ENCODE results near the gene POT1.

The POT1 gene

DNA sequence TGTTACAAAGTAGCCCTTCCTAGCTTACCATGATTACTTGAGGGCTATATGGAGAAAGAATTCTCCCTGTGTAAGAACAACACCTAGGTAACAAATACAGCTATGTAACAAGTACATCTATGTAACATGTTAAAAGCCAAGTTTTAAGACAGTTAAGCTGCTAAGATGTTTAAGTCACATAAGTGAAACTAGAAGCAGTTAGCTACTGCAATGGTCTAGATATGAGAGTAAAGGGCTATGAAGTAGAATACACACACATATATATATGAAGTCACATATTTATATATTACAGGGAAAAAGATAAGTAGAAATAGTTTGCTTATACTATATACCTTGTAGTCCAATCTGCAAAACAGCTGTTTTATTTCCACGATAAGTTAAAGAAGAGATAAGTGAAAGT, 14.4 kb downstream of the POT1 start:
- no peak for DNase-seq (ENCODE audit: low read depth)
- H3K4me3 ChIP-seq (ENCODE audit: low read depth, low read length): no peak overlapping the region
- TF ChIP-seq, protein P1, sequence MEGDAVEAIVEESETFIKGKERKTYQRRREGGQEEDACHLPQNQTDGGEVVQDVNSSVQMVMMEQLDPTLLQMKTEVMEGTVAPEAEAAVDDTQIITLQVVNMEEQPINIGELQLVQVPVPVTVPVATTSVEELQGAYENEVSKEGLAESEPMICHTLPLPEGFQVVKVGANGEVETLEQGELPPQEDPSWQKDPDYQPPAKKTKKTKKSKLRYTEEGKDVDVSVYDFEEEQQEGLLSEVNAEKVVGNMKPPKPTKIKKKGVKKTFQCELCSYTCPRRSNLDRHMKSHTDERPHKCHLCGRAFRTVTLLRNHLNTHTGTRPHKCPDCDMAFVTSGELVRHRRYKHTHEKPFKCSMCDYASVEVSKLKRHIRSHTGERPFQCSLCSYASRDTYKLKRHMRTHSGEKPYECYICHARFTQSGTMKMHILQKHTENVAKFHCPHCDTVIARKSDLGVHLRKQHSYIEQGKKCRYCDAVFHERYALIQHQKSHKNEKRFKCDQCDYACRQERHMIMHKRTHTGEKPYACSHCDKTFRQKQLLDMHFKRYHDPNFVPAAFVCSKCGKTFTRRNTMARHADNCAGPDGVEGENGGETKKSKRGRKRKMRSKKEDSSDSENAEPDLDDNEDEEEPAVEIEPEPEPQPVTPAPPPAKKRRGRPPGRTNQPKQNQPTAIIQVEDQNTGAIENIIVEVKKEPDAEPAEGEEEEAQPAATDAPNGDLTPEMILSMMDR (IDR thresholded peaks at IDR 0.05; ENCODE audit: insufficient read depth, low read depth, low read length, missing control alignments): no peak

DNA sequence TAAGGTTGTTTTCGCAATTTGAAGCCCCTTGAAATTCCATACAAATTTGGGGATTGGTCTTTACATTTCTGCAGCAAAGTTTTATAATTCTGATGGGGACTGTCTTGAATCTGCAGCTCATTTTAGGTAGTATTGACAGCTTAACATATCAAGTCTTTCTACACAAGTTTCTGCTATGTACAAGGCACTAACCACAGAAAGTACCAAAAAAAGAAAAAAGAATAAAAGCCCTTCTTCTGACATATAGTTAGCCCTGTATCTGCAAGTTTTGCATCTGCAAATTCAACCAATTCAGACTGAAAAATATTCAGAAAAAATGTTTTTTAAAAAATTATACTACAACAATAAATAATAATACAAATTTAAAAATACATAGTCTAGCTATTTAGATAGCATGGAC, 15.3 kb downstream of the POT1 start:
- DNase-seq (ENCODE audit: low read depth): no peak
- TF ChIP-seq, protein P1 (IDR thresholded peaks at IDR 0.05; ENCODE audit: insufficient read depth, low read depth, low read length, missing control alignments): no peak
- no peak overlapping the region for H3K4me3 ChIP-seq (ENCODE audit: low read depth, low read length)

DNA sequence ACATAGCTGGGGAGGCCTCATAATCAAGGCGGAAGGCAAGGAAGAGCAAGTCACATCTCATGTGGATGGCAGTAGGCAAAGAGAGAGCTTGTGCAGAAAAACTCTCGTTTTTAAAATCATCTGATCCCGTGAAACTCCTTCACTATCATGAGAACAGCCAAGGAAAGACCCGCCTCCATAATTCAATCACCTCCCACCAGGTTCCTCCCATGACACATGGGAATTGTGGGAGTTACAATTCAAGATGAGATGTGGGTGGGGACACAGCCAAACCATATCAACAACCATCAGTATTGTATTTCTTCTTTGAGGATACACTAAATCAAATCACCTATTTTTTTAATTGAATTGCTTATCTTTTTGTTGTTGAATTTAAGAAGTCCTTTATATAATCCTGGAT, 16.7 kb downstream of the POT1 start:
- TF ChIP-seq, protein P1 (IDR thresholded peaks at IDR 0.05; ENCODE audit: insufficient read depth, low read depth, low read length, missing control alignments): no peak
- no peak for DNase-seq (ENCODE audit: low read depth)

DNA sequence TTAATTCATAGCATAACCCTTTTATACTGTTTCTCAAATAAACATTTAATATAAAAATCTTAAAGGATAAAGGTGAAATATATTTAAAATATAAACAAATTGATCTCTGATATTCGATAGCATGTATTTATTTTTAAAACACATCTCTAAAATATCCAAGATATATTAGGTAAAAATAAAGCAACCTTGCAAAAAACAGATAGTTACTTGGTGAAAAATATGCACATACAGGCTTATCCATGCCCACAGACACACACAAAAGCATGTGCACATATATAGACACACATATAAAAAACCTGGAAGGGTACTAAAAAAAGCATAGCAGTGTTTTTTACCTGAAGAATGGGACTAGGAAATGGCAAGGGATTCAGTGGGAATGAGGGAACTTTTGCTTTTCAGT, 19.8 kb downstream of the POT1 start:
- DNase-seq (ENCODE audit: low read depth): no peak
- H3K4me3 ChIP-seq (ENCODE audit: low read depth, low read length): no peak overlapping the region
- TF ChIP-seq, protein P1 (IDR thresholded peaks at IDR 0.05; ENCODE audit: insufficient read depth, low read depth, low read length, missing control alignments): no peak

More for the DNA sequence above, 16.7 kb downstream of the POT1 start:
- no peak overlapping the region for H3K4me3 ChIP-seq (ENCODE audit: low read depth, low read length)

DNA sequence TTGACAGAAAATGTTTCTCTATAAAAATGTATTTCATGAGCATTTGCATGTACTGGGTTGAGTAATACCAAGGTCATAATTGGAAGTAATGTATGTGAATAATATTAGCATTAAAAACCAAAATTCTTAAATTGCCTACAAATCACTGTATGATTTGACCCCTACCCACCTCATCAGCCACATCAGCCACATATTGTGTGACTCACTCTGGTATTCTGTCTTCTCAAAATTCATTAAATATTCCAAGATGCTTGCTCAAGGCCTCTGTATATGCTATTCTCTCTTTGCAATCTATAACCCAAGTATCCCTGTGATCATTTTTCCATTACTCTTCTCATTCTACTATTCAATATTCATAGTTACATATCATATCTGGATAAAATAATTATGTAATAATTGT, 21.4 kb downstream of the POT1 start:
- DNase-seq (ENCODE audit: low read depth): no peak
- no peak overlapping the region for H3K4me3 ChIP-seq (ENCODE audit: low read depth, low read length)
- TF ChIP-seq, protein P1 (IDR thresholded peaks at IDR 0.05; ENCODE audit: insufficient read depth, low read depth, low read length, missing control alignments): no peak

DNA sequence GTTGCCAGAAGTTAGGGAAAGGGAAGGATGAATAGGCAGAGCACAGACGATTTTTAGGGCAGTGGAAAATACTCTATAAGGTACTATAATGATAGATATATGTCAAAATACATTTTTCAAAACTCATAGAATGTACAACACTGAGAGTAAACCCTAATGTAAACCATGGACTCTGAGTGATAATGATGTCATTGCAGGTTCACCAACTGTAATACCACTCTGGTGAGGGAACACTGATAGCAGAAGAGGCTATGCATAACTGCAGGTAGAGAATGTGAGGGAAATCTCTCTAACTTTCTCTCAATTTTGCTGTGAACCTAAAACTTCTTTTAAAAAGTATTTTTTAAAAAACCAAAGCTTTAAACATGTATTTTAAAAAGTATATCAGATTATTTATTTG, 22.1 kb downstream of the POT1 start:
- H3K4me3 ChIP-seq (ENCODE audit: low read depth, low read length): no peak overlapping the region
- DNase-seq (ENCODE audit: low read depth): no peak
- TF ChIP-seq, protein P1 (IDR thresholded peaks at IDR 0.05; ENCODE audit: insufficient read depth, low read depth, low read length, missing control alignments): no peak

DNA sequence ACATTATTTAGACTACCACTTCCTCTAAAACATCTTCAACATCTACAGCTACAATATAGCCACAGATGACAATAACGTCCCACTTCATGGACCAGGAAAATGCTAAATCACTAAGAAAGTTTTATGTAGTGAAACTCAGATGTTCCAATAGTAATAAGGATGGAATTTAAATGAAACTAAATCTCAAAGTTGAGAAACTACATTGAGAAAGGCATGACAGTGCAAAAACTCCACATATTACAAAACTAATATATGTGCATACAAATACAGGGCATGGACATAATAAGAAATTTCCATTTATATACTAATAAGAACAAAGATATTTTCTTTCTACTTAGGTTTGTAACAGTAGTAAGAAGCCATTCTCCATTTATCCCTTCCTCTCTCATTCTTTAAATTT, 31.1 kb downstream of the POT1 start:
- TF ChIP-seq, protein P1 (IDR thresholded peaks at IDR 0.05; ENCODE audit: insufficient read depth, low read depth, low read length, missing control alignments): no peak
- DNase-seq (ENCODE audit: low read depth): no peak

More for the DNA sequence above, 31.1 kb downstream of the POT1 start:
- no peak overlapping the region for H3K4me3 ChIP-seq (ENCODE audit: low read depth, low read length)
